HepG2 (cell line): ENCODE data around the gene TSPAN17. TPM values are rescaled to one million over a fixed set of nuclear protein-coding genes. Genes with fewer than 3 reads are reported as not detected.

Experiments
- ATAC-seq: fragments of 200-7000 bp; cut with Tn5 transposase; 3 replicates; pipeline ENCODE4 v1.9.1; 2020; ENCODE audit warnings: mild to moderate bottlenecking, moderate library complexity
- BruUV-seq: library from RNA; stranded (reverse); fragments of 400-500 nt; replicated peaks from 2 replicates; lab custom pipeline; 2021; lab: Mats Ljungman, UMichigan
- CTCF ChIA-PET: fragments of 300-600 bp; formaldehyde crosslinking; extraction: SDS; loops from one replicate; lab custom pipeline; 2021; ENCODE audit warnings: low total read pairs, inconsistent platforms, low intra/inter-chr PET ratio; lab: Yijun Ruan, JAX
- POLR2A ChIA-PET: fragments of 350-600 bp; sonication (Branson Sonifier 250); formaldehyde crosslinking; loops from one replicate; lab custom pipeline; 2020; ENCODE audit warnings: antibody characterized with exemption, inconsistent platforms; lab: Yijun Ruan, JAX
- DNase-seq: peaks from one replicate; pipeline ENCODE4 v3.0.0-alpha.2; 2015; ENCODE audit warnings: low spot score
- FAIRE-seq: peaks from 3 replicates; lab custom pipeline; 2011; peaks lifted over from hg19 to GRCh38; lab: Jason Lieb, UNC
- H2AFZ ChIP-seq: one replicate; pipeline ENCODE4 v1.6.1; 2011; ENCODE audit warnings: low read length, inconsistent platforms
- H3K27ac ChIP-seq: fragments of 300-600 bp; 3 replicates; pipeline ENCODE4 v1.8.0; 2011; ENCODE audit warnings: mixed run types, mild to moderate bottlenecking, mixed read lengths, low read length, inconsistent platforms; ENCODE audit not compliant: insufficient read depth; ENCODE audit errors: extremely low read length
- H3K27me3 ChIP-seq, 2 experiments: fragments of 200-600 bp in 1 of 2; 2 replicates in 1 of 2; 3 replicates in 1 of 2; pipeline versions ENCODE4 v1.6.0 to v1.8.0; 2011; ENCODE audit warnings: low read length in 2 of 2, mild to moderate bottlenecking in 2 of 2, moderate library complexity in 2 of 2, inconsistent platforms in 1 of 2; ENCODE audit not compliant: insufficient read depth in 2 of 2, control insufficient read depth in 1 of 2
- H3K36me3 ChIP-seq, 2 experiments: fragments of 200-600 bp in 1 of 2; replicated peaks in 1 of 2; 2 replicates in 1 of 2; 3 replicates in 1 of 2; pipeline versions ENCODE4 v1.5.1 to v1.8.0; 2011; ENCODE audit warnings: low read length in 2 of 2, inconsistent platforms in 1 of 2; ENCODE audit not compliant: insufficient read depth in 2 of 2, control insufficient read depth in 1 of 2
- H3K4me1 ChIP-seq: 2 replicates; pipeline ENCODE4 v1.5.1; 2012; ENCODE audit warnings: low read length, inconsistent platforms; ENCODE audit not compliant: insufficient read depth
- H3K4me2 ChIP-seq: 2 replicates; pipeline ENCODE4 v1.6.0; 2011; ENCODE audit warnings: low read depth, low read length, inconsistent platforms
- H3K4me3 ChIP-seq, 3 experiments: fragments of 200-600 bp in 1 of 3; sonication (generic), shearing (Covaris generic) in 1 of 3; replicated peaks in 1 of 3; 2 replicates each; pipeline ENCODE4 v1.5.1; 2011 to 2016; ENCODE audit warnings: low read length in 3 of 3, inconsistent platforms in 2 of 3, low read depth in 2 of 3, mild to moderate bottlenecking in 2 of 3, control low read depth in 1 of 3, mixed read lengths in 1 of 3; ENCODE audit not compliant: insufficient read depth in 1 of 3
- H3K79me2 ChIP-seq: one replicate; pipeline ENCODE4 v1.6.1; 2011; ENCODE audit warnings: low read length, inconsistent platforms; ENCODE audit not compliant: insufficient read depth
- H3K9ac ChIP-seq: 2 replicates; pipeline ENCODE4 v1.6.0; 2011; ENCODE audit warnings: mild to moderate bottlenecking, low read depth, low read length, inconsistent platforms; ENCODE audit not compliant: insufficient read depth
- H3K9me3 ChIP-seq: 2 replicates; pipeline ENCODE4 v1.5.1; 2012; ENCODE audit warnings: mild to moderate bottlenecking, low read length
- H4K20me1 ChIP-seq: 2 replicates; pipeline ENCODE4 v1.6.0; 2011; ENCODE audit warnings: inconsistent platforms, mild to moderate bottlenecking, low read length, moderate library complexity; ENCODE audit not compliant: insufficient read depth
- DNMT3B ChIP-seq: conservative IDR thresholded peaks from 2 replicates; pipeline ENCODE4 v1.6.1; 2016; ENCODE audit warnings: missing biosample characterization, control low read depth
- DR1 ChIP-seq: sonication (generic); formaldehyde crosslinking; IDR thresholded peaks from 2 replicates; pipeline ENCODE4 v1.8.0; 2021; ENCODE audit warnings: mild to moderate bottlenecking, missing genetic modification reagents, inconsistent platforms
- MLLT10 ChIP-seq: sonication (generic); formaldehyde crosslinking; IDR thresholded peaks from 2 replicates; pipeline ENCODE4 v1.4.0; 2020; ENCODE audit warnings: missing genetic modification reagents
- MTF1 ChIP-seq: sonication (generic); formaldehyde crosslinking; IDR thresholded peaks from 2 replicates; pipeline ENCODE4 v1.5.0; 2020; ENCODE audit warnings: missing genetic modification reagents
- PAWR ChIP-seq: sonication (generic); formaldehyde crosslinking; IDR thresholded peaks from 2 replicates; pipeline ENCODE4 v1.4.0; 2020; ENCODE audit warnings: missing genetic modification reagents, mild to moderate bottlenecking, borderline replicate concordance
- PHB2 ChIP-seq: fragments of 450-650 bp; IDR thresholded peaks from 2 replicates; pipeline ENCODE4 v1.6.1; 2018; ENCODE audit not compliant: partially characterized antibody
- TCF12 ChIP-seq, 2 experiments: fragments of 450-650 bp in 1 of 2; sonication (generic) in 1 of 2; formaldehyde crosslinking in 1 of 2; IDR thresholded peaks; 2 replicates each; pipeline versions ENCODE4 v1.6.1 to v1.8.0; 2017 to 2022; ENCODE audit warnings: antibody characterized with exemption in 1 of 2, mild to moderate bottlenecking in 1 of 2, missing genetic modification reagents in 1 of 2, moderate library complexity in 1 of 2
- ZBTB8A ChIP-seq: sonication (generic); formaldehyde crosslinking; IDR thresholded peaks from 2 replicates; pipeline ENCODE4 v1.4.0; 2020; ENCODE audit warnings: mild to moderate bottlenecking, low read depth, missing genetic modification reagents, borderline replicate concordance
- ZFP41 ChIP-seq: sonication (generic); formaldehyde crosslinking; IDR thresholded peaks from 2 replicates; pipeline ENCODE4 v1.4.0; 2020; ENCODE audit warnings: mild to moderate bottlenecking, missing genetic modification reagents, borderline replicate concordance
- ZNF343 ChIP-seq: sonication (generic); formaldehyde crosslinking; IDR thresholded peaks from 2 replicates; pipeline ENCODE4 v1.4.0; 2020; ENCODE audit warnings: mild to moderate bottlenecking, missing genetic modification reagents
- WGBS: methylation state at CpG from one replicate; pipeline ENCODE4 v1.1.6; 2017; ENCODE audit warnings: low lambda C conversion rate; 5-methylcytosine and 5-hydroxymethylcytosine counted together
- in situ Hi-C: cut with HindIII; loops from 2 replicates; pipeline ENCODE4 v1.10.0; 2017; ENCODE audit warnings: low pct_unique_long_range_greater_than_20kb; ENCODE audit not compliant: extremely low pct_ligation_motif_present
- intact Hi-C: fragments of 100-400 bp; cut with micrococcal nuclease; formaldehyde crosslinking; loops from one replicate; pipeline ENCODE4 v1.10.0; 2022; ENCODE audit not compliant: unreplicated experiment
- polyA plus RNA-seq, 8 experiments: library from polyadenylated mRNA; depleted of rRNA in 3 of 8; stranded (reverse) in 7 of 8; unstranded in 1 of 8; fragments of >200 nt; fragmentation: Illumina TruSeq in 4 of 8; extraction: Trizol in 4 of 8; gene quantifications; 2 replicates each; pipeline versions ENCODE4 v1.2.1 to v1.2.3, GENCODE V29; 2011 to 2016; ENCODE audit warnings: low read depth in 4 of 8, missing spikeins in 1 of 8, mixed read lengths in 1 of 8; ENCODE audit not compliant: insufficient read depth in 1 of 8
- total RNA-seq, 5 experiments: library from RNA; depleted of rRNA; stranded (reverse); fragments of >200 nt; fragmentation: Illumina TruSeq; extraction: Trizol; gene quantifications; 2 replicates each; pipeline ENCODE4 v1.2.3, GENCODE V29; 2016; ENCODE audit warnings: low read depth in 1 of 5
- TF ChIP-seq, protein P1 (sequence below): sonication (generic); formaldehyde crosslinking; IDR thresholded peaks from 2 replicates; pipeline ENCODE4 v1.5.0; 2020; ENCODE audit warnings: mild to moderate bottlenecking, low read depth, missing genetic modification reagents, borderline replicate concordance
- TF ChIP-seq, protein P2 (sequence below): sonication (generic); formaldehyde crosslinking; IDR thresholded peaks from 2 replicates; pipeline ENCODE4 v1.5.1; 2020; ENCODE audit warnings: mild to moderate bottlenecking, moderate library complexity, missing genetic modification reagents
- TF ChIP-seq, protein P3 (sequence below): sonication (generic); formaldehyde crosslinking; IDR thresholded peaks from 2 replicates; pipeline ENCODE4 v1.4.0; 2020; ENCODE audit warnings: mild to moderate bottlenecking, missing genetic modification reagents

Gene TSPAN17
- total and polyA plus RNA-seq, 2 of the 13 experiments (the other 11 are each of a cell fraction or from before 2014, with no cell fraction given), result 11.5 to 15.0 TPM

DNA sequence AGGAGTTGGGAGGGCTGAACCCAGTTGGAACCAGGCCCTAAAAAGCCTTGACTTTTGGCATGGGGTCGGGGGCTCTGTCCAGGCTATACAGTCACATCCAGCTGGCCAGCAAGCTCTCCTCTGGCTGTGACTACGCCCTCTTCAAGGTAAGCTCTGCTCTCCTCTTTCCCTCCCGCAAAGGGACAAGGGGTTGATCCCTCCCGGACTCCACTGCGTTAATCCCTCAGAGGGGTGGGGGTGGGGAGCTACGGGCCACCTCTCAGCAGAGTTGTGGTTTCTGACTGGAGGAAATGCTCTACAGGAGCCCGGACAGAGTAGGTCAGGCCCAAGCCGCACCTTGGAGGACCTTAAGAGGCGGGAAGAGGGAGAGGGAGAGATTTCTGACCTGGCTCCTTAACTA, 3.0 kb upstream of the TSPAN17 start:
- H3K9me3 ChIP-seq, result no peaks in the 10 kb centered on the region
- DNase-seq (no peak), FAIRE-seq (no peak), ATAC-seq (no peak)
- no peaks in the 10 kb centered on the region for H3K79me2 ChIP-seq
- H3K4me1 ChIP-seq, result peaks cover 21% of the 10 kb centered on the region
- TF ChIP-seq, protein P1, sequence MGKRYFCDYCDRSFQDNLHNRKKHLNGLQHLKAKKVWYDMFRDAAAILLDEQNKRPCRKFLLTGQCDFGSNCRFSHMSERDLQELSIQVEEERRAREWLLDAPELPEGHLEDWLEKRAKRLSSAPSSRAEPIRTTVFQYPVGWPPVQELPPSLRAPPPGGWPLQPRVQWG, result no peak
- TF ChIP-seq MLLT10 (CRISPR knock-in tag) (no peak), PHB2 (no peak)
- TF ChIP-seq, protein P2, sequence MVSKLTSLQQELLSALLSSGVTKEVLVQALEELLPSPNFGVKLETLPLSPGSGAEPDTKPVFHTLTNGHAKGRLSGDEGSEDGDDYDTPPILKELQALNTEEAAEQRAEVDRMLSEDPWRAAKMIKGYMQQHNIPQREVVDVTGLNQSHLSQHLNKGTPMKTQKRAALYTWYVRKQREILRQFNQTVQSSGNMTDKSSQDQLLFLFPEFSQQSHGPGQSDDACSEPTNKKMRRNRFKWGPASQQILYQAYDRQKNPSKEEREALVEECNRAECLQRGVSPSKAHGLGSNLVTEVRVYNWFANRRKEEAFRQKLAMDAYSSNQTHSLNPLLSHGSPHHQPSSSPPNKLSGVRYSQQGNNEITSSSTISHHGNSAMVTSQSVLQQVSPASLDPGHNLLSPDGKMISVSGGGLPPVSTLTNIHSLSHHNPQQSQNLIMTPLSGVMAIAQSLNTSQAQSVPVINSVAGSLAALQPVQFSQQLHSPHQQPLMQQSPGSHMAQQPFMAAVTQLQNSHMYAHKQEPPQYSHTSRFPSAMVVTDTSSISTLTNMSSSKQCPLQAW (CRISPR knock-in tag), result no peak
- no peak overlapping the region for H3K9ac ChIP-seq
- in situ Hi-C loops (no loop called here), intact Hi-C loops (no loop called here)
- no TSS peak for BruUV-seq
- H3K36me3 ChIP-seq, result no peaks in the 10 kb centered on the region
- CTCF ChIA-PET, result no interaction called here
- H4K20me1 ChIP-seq, result no peaks in the 10 kb centered on the region
- H3K27ac ChIP-seq, result no peak overlapping the region
- no peak overlapping the region for H3K4me2 ChIP-seq
- no peak overlapping the region for H2AFZ ChIP-seq
- H3K27me3 ChIP-seq, result peaks cover 11 to 44% of the 10 kb centered on the region in 2 experiments; a peak in 4 of 5 replicates
- POLR2A ChIA-PET, result interaction anchor here (0.6 kb wide), 1 partner anchor 429 kb away, joined by 3 read pairs; no protein-coding TSS in a partner anchor
- no peak overlapping the region for H3K4me3 ChIP-seq
- 31% methylated on average over 7 of the region's 9 CpGs for WGBS

DNA sequence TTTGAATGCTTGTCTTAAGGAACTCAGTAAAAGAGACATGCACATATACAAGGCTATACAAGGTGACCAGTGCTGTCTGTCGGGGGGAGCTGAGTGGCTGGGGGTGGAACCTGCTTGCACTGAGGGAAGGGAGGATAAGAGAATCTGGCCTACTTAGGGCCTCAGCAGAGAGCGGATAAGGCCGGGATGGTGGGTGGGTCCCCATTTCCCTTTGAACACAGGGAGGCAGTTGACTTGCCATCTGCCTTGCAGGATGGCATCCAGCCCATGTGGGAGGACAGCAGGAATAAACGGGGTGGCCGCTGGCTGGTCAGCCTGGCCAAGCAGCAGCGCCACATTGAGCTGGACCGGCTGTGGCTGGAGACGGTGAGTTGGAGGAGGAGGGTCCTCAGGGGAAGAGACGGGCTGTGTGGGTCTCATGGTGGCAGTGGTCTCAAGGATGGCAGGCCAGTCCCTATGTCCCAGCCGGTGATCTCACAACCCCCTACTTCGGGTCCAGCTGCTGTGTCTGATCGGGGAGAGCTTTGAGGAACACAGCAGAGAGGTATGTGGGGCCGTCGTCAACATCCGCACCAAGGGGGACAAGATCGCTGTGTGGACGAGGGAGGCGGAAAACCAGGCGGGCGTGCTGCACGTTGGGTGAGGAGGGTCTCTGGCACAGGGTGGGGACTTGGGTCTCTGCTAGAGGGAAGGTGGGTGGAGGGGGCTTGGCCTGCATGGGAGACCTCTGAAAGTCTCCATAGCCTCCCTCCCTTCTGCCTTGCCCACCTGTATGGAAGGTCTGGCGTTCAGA, 2.2 kb upstream of the TSPAN17 start:
- H3K9me3 ChIP-seq, result no peaks in the 10 kb centered on the region
- H3K4me2 ChIP-seq, result no peak overlapping the region
- DNase-seq (no peak), FAIRE-seq (no peak), ATAC-seq (no peak)
- intact Hi-C loops, result no loop called here
- H3K4me3 ChIP-seq, result no peak overlapping the region
- ChIA-PET POLR2A (no interaction called here), CTCF (no interaction called here)
- H3K27me3 ChIP-seq, result peaks cover 9 to 39% of the 10 kb centered on the region in 2 experiments; a peak in 4 of 5 replicates
- BruUV-seq, result no TSS peak
- H3K36me3 ChIP-seq, result no peaks in the 10 kb centered on the region
- no peak overlapping the region for H3K9ac ChIP-seq
- in situ Hi-C loops, result no loop called here
- H4K20me1 ChIP-seq, result no peaks in the 10 kb centered on the region
- H3K4me1 ChIP-seq, result peaks cover 21% of the 10 kb centered on the region
- H3K79me2 ChIP-seq, result no peaks in the 10 kb centered on the region
- WGBS, result 58% methylated on average over 22 of the region's 22 CpGs
- TF ChIP-seq DR1 (CRISPR knock-in tag) (no peak), ZNF343 (CRISPR knock-in tag) (no peak), ZFP41 (CRISPR knock-in tag) (no peak), DNMT3B (CRISPR knock-in tag) (no peak), MTF1 (no peak), ZBTB8A (CRISPR knock-in tag) (no peak), PAWR (CRISPR knock-in tag) (no peak), TCF12 (IDR thresholded peaks at IDR 0.05) (no peak), TCF12 (CRISPR knock-in tag; IDR thresholded peaks at IDR 0.05) (no peak)
- TF ChIP-seq, protein P3, sequence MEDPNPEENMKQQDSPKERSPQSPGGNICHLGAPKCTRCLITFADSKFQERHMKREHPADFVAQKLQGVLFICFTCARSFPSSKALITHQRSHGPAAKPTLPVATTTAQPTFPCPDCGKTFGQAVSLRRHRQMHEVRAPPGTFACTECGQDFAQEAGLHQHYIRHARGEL (CRISPR knock-in tag), result no peak
- H2AFZ ChIP-seq, result no peak overlapping the region
- H3K27ac ChIP-seq, result no peak overlapping the region
